GM12873 (cell line): Measurements from ENCODE around the gene MTCL1.

Experiments used
- TF ChIP-seq, protein P1 (sequence below): IDR thresholded peaks from 2 replicates; pipeline ENCODE4 v1.5.1; 2012; ENCODE audit warnings: low read depth, mild to moderate bottlenecking, moderate library complexity, low read length, control low read depth; ENCODE audit not compliant: insufficient read depth; ENCODE audit errors: missing control alignments

MTCL1 gene

DNA sequence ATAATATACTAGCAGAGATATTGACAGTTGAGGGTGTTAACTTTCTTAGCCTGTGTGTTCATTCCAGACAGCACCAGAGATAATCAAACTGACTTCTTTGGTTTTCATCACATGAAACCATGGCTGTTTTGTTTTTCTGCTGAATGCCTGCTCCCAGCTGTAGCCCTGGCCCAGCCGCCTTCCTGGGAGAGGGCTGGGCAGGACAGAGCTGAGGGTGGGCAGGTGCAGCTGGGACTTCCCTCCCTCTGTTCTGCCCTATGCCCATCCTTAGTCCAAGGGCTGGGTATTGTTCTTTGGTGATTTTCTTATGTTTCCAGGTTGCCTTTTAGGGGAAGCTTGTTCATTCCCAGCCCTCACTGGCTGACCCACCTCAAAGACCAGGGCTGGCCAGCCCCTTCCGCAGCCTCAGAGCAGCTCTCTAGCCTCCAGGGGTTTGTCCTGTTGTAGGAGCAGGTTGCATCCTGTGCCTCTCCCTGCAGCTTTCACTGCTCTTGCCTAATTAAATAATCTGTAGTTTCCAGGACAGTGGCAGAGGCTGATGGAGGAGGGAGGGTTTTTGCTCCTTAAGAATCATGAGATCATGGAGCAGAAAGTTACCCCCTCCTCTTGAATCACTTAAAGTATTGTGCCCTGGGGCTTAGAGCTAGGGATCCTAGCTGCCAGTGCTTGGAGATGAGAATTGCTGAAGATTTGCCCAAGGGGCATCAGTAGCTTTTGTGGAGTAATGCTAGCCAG is 61.4 kb downstream of the MTCL1 start:
- TF ChIP-seq, protein P1, sequence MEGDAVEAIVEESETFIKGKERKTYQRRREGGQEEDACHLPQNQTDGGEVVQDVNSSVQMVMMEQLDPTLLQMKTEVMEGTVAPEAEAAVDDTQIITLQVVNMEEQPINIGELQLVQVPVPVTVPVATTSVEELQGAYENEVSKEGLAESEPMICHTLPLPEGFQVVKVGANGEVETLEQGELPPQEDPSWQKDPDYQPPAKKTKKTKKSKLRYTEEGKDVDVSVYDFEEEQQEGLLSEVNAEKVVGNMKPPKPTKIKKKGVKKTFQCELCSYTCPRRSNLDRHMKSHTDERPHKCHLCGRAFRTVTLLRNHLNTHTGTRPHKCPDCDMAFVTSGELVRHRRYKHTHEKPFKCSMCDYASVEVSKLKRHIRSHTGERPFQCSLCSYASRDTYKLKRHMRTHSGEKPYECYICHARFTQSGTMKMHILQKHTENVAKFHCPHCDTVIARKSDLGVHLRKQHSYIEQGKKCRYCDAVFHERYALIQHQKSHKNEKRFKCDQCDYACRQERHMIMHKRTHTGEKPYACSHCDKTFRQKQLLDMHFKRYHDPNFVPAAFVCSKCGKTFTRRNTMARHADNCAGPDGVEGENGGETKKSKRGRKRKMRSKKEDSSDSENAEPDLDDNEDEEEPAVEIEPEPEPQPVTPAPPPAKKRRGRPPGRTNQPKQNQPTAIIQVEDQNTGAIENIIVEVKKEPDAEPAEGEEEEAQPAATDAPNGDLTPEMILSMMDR: no peak

GRCh38 chr18:8767340-8767739 is 62.0 kb downstream of the MTCL1 start:
- TF ChIP-seq, protein P1: no peak

DNA sequence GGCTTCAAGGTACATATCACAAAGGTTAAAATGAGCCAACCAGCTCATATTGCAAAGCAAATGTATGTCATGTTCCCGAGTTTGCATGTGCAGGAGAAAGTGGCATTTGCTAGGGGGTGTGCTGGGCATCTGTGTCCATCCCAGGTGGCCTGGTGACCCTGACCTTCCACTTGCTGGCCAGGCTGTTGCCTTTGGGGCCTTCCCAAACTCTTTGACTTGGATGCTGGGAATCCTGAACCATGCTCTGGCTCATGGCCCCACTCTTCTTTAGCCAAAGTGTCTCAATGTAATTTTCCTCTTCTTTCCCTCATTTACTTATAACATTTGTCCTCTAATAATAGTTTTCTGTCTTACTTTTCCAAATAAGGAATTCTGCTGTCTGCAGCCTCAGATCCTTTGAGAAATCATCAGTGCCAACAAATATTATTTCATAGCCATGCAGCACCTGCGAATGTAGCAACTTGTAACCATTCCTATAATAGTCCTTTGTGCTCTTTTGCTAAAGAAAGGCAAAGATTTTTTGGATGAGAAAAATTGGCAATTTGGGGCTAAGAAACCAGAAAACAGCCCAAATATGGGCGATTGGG is 64.2 kb downstream of the MTCL1 start:
- TF ChIP-seq, protein P1: no peak

DNA sequence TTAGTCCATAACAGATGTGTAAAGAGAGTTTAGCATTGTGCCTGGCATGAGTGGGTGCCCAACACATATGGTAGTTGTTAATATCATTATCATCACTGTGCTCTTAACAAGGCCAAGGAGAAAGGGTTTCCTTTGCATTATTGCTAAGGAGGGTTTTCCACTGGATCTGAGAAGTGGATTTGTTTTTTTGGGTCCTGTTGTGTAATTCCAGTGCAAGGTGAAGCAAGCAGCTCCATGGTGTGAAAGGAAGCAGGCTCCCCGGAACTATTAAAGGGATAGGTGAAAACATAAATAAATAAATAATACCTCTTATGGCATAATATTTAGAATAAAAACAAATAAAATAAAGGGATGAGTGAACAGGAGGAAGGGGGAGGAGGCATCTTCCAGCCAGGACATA is 65.3 kb downstream of the MTCL1 start:
- TF ChIP-seq, protein P1: no peak

- TF ChIP-seq, protein P1: no peak
Measured at GRCh38 chr18:8771930-8772329, 66.6 kb downstream of the MTCL1 start.

GRCh38 chr18:8773980-8774379 is 68.6 kb downstream of the MTCL1 start:
- TF ChIP-seq, protein P1: no peak

- TF ChIP-seq, protein P1: no peak
Measured at GRCh38 chr18:8776013-8776943, 70.9 kb downstream of the MTCL1 start.
